Naive thymus-derived CD8-positive, alpha-beta T cell (primary cell): ENCODE measurements around the gene SPCS1. TPM values are rescaled to one million over a fixed set of nuclear protein-coding genes. Genes with fewer than 3 reads are reported as not detected.

Source experiments
- ATAC-seq, 2 donors: fragments of 150-1000 bp; cut with Tn5 transposase in 1 of 2; sonication (Bioruptor Pico), chemical (Tn5 transposase) in 1 of 2; 1 replicate in 1 of 2; 2 replicates in 1 of 2; pipeline ENCODE4 v1.10.0; 2021; ENCODE audit warnings: mild to moderate bottlenecking in 2 of 2, moderate library complexity in 2 of 2
- POLR2A ChIA-PET: fragments of 350-600 bp; sonication (Branson Sonifier 250); formaldehyde crosslinking; loops from one replicate; lab custom pipeline; 2021; ENCODE audit warnings: antibody characterized with exemption; lab: Charles Lee
- DNase-seq, 10 donors: peaks; one replicate each; pipeline versions ENCODE4 v3.0.0 to v3.0.0-alpha.2; 2020 to 2022
- H3K27ac Mint-ChIP-seq, 10 donors: one replicate each; pipeline ENCODE4 v1.8.0; 2020 to 2022; ENCODE audit warnings: mild to moderate bottlenecking in 10 of 10, mixed read lengths in 10 of 10, moderate library complexity in 4 of 10, inconsistent platforms in 1 of 10
- H3K27me3 Mint-ChIP-seq, 5 donors: one replicate each; pipeline ENCODE4 v1.8.0; 2021 to 2022; ENCODE audit warnings: mixed read lengths in 5 of 5
- H3K36me3 Mint-ChIP-seq, 3 donors: one replicate each; pipeline ENCODE4 v1.8.0; 2020 to 2022; ENCODE audit warnings: mixed read lengths in 3 of 3, mild to moderate bottlenecking in 2 of 3, inconsistent platforms in 1 of 3
- H3K4me1 Mint-ChIP-seq, 4 donors: one replicate each; pipeline ENCODE4 v1.8.0; 2021 to 2022; ENCODE audit warnings: mixed read lengths in 4 of 4
- H3K4me3 Mint-ChIP-seq, 10 donors: one replicate each; pipeline ENCODE4 v1.8.0; 2020 to 2022; ENCODE audit warnings: mild to moderate bottlenecking in 10 of 10, mixed read lengths in 10 of 10, moderate library complexity in 6 of 10, inconsistent platforms in 1 of 10
- H3K9me3 Mint-ChIP-seq, 9 donors: one replicate each; pipeline ENCODE4 v1.8.0; 2020 to 2022; ENCODE audit warnings: mixed read lengths in 9 of 9, mild to moderate bottlenecking in 3 of 9, inconsistent platforms in 1 of 9, moderate library complexity in 1 of 9
- polyA plus RNA-seq, 3 donors: library from polyadenylated mRNA; unstranded; fragments of 300-500 nt; fragmentation: Illumina TruSeq; gene quantifications; one replicate each; pipeline ENCODE4 v1.2.3, GENCODE V29; 2021
- total RNA-seq, 8 experiments: library from RNA in 2 of 8; stranded (reverse) in 2 of 8; gene quantifications; one replicate each; pipeline ENCODE4 v1.2.3 and lab custom pipeline; 2021 to 2026

Gene SPCS1
- total and polyA plus RNA-seq, 5 experiments from 2014 or later: 80.1 to 369 (median 340) TPM

- Mint-ChIP-seq H3K27me3 (no peaks in the 10 kb centered on the region), H3K27ac (peak overlapping the region in 2 of 10 donors; percentile 24 to 46), H3K9me3 (no peaks in the 10 kb centered on the region), H3K36me3 (peaks cover 0 to 75% (median 2%) of the 10 kb centered on the region in 3 donors), H3K4me1 (peaks cover 5 to 15% (median 8%) of the 10 kb centered on the region in 4 donors), H3K4me3 (no peak overlapping the region)
- POLR2A ChIA-PET: interaction anchor here (3.9 kb wide), 1 partner anchor 9 kb away, joined by 19 read pairs; the partner anchor contains the start of genes GLT8D1 and SPCS1
- DNase-seq (no peak), ATAC-seq (no peak)
These were observed 9.9 kb upstream of the SPCS1 start for GRCh38 chr3:52695798-52696671.

GRCh38 chr3:52696830-52697631 lies 8.9 kb upstream of the SPCS1 start:
- Mint-ChIP-seq H3K9me3 (no peaks in the 10 kb centered on the region), H3K4me3 (no peak overlapping the region), H3K27ac (peak overlapping the region in 6 of 10 donors; percentile 8 to 82 (median 59)), H3K27me3 (no peaks in the 10 kb centered on the region), H3K4me1 (peaks cover 5 to 15% (median 8%) of the 10 kb centered on the region in 4 donors), H3K36me3 (peaks cover 0 to 65% (median 2%) of the 10 kb centered on the region in 3 donors)
- POLR2A ChIA-PET: interaction anchor here (3.9 kb wide), 1 partner anchor 8 kb away, joined by 19 read pairs; the partner anchor contains the start of genes GLT8D1 and SPCS1
- DNase-seq (no peak), ATAC-seq (no peak)

- POLR2A ChIA-PET: interaction anchor here (3.9 kb wide), 1 partner anchor 8 kb away, joined by 19 read pairs; the partner anchor contains the start of genes GLT8D1 and SPCS1
- peak overlapping the region in 8 of 10 donors; percentile 8 to 82 (median 62) for H3K27ac Mint-ChIP-seq
- no peak for DNase-seq
- H3K9me3 Mint-ChIP-seq: no peaks in the 10 kb centered on the region
- H3K4me1 Mint-ChIP-seq: peaks cover 5 to 14% (median 9%) of the 10 kb centered on the region in 4 donors
- ATAC-seq: no peak
- H3K4me3 Mint-ChIP-seq: no peak overlapping the region
- H3K36me3 Mint-ChIP-seq: peaks cover 0 to 59% (median 2%) of the 10 kb centered on the region in 3 donors
- H3K27me3 Mint-ChIP-seq: no peaks in the 10 kb centered on the region
These were observed 8.3 kb upstream of the SPCS1 start for GRCh38 chr3:52697632-52697965.

GRCh38 chr3:52703341-52703740 lies 2.6 kb upstream of the SPCS1 start:
- POLR2A ChIA-PET: interaction anchor here (0.6 to 5.7 kb wide), 4 partner anchors 16 to 633 kb away, joined by 3 to 43 read pairs (median 18); partner anchors contain the start of genes GNL3 and PBRM1
- Mint-ChIP-seq H3K27ac (peak overlapping the region in 3 of 10 donors; percentile 24 to 43 (median 41)), H3K4me3 (peak overlapping the region in 7 of 10 donors; percentile 7 to 93 (median 45)), H3K36me3 (peaks cover 0 to 14% (median 0%) of the 10 kb centered on the region in 3 donors), H3K4me1 (peaks cover 16 to 42% (median 31%) of the 10 kb centered on the region in 4 donors), H3K9me3 (no peaks in the 10 kb centered on the region), H3K27me3 (no peaks in the 10 kb centered on the region)
- DNase-seq: no peak
- ATAC-seq: no peak

GRCh38 chr3:52704611-52705437 lies 1.1 kb upstream of the SPCS1 start:
- peak overlapping the region; percentile 88 to 97 (median 95) for H3K27ac Mint-ChIP-seq
- peak in 2 of 10 donors; percentile 4 to 10 for DNase-seq
- H3K27me3 Mint-ChIP-seq: no peaks in the 10 kb centered on the region
- peak in 1 of 2 donors; percentile 2 for ATAC-seq
- peaks cover 16 to 44% (median 33%) of the 10 kb centered on the region in 4 donors for H3K4me1 Mint-ChIP-seq
- peak overlapping the region; percentile 89 to 95 (median 94) for H3K4me3 Mint-ChIP-seq
- POLR2A ChIA-PET: interaction anchor here (1.0 to 5.7 kb wide), 9 partner anchors 9 to 550 kb away, joined by 3 to 43 read pairs (median 10); partner anchors contain the start of genes GNL3, NEK4, PBRM1 and UQCC5
- H3K9me3 Mint-ChIP-seq: no peaks in the 10 kb centered on the region
- peaks cover 0 to 21% (median 2%) of the 10 kb centered on the region in 3 donors for H3K36me3 Mint-ChIP-seq

GRCh38 chr3:52705438-52705687 lies 543 bp upstream of the SPCS1 start:
- no peak for DNase-seq
- Mint-ChIP-seq H3K27me3 (no peaks in the 10 kb centered on the region), H3K9me3 (no peaks in the 10 kb centered on the region), H3K36me3 (peaks cover 0 to 23% (median 2%) of the 10 kb centered on the region in 3 donors), H3K4me3 (peak overlapping the region; percentile 89 to 95 (median 94)), H3K27ac (peak overlapping the region; percentile 88 to 97 (median 95)), H3K4me1 (peaks cover 14 to 46% (median 34%) of the 10 kb centered on the region in 4 donors)
- POLR2A ChIA-PET: interaction anchor here (1.0 to 5.7 kb wide), 9 partner anchors 9 to 549 kb away, joined by 3 to 43 read pairs (median 10); partner anchors contain the start of genes GNL3, NEK4, PBRM1 and UQCC5
- peak in 1 of 2 donors; percentile 65 for ATAC-seq

- POLR2A ChIA-PET: interaction anchor here (5.7 kb wide), 1 partner anchor 12 kb away, joined by 43 read pairs; no protein-coding TSS in a partner anchor
- Mint-ChIP-seq H3K36me3 (peaks cover 0 to 30% (median 2%) of the 10 kb centered on the region in 3 donors), H3K9me3 (no peaks in the 10 kb centered on the region), H3K27me3 (no peaks in the 10 kb centered on the region), H3K4me3 (peak overlapping the region; percentile 43 to 94 (median 73)), H3K4me1 (peaks cover 14 to 47% (median 33%) of the 10 kb centered on the region in 4 donors), H3K27ac (peak overlapping the region in 8 of 10 donors; percentile 62 to 85 (median 79))
- DNase-seq (no peak), ATAC-seq (no peak)
These were observed 1.7 kb downstream of the SPCS1 start for GRCh38 chr3:52707585-52707984.

- POLR2A ChIA-PET: no interaction called here
- DNase-seq: no peak
- no peak for ATAC-seq
- H3K36me3 Mint-ChIP-seq: peaks cover 0 to 33% (median 2%) of the 10 kb centered on the region in 3 donors
- H3K4me3 Mint-ChIP-seq: no peak overlapping the region
- H3K9me3 Mint-ChIP-seq: no peaks in the 10 kb centered on the region
- peak overlapping the region in 5 of 10 donors; percentile 13 to 87 (median 32) for H3K27ac Mint-ChIP-seq
- H3K4me1 Mint-ChIP-seq: peaks cover 9 to 29% (median 16%) of the 10 kb centered on the region in 4 donors
- H3K27me3 Mint-ChIP-seq: no peaks in the 10 kb centered on the region
These were observed 4.6 kb downstream of the SPCS1 start for GRCh38 chr3:52710512-52710911.

- peaks cover 4 to 17% (median 10%) of the 10 kb centered on the region in 4 donors for H3K4me1 Mint-ChIP-seq
- no peaks in the 10 kb centered on the region for H3K27me3 Mint-ChIP-seq
- peak overlapping the region in 5 of 10 donors; percentile 3 to 78 (median 47) for H3K27ac Mint-ChIP-seq
- DNase-seq (no peak), ATAC-seq (no peak)
- POLR2A ChIA-PET: no interaction called here
- H3K9me3 Mint-ChIP-seq: no peaks in the 10 kb centered on the region
- no peak overlapping the region for H3K4me3 Mint-ChIP-seq
- peaks cover 0 to 31% (median 2%) of the 10 kb centered on the region in 3 donors for H3K36me3 Mint-ChIP-seq
These were observed 6.6 kb downstream of the SPCS1 start for GRCh38 chr3:52712291-52713212.

- Mint-ChIP-seq H3K27me3 (no peaks in the 10 kb centered on the region), H3K4me1 (peaks cover 2 to 11% (median 5%) of the 10 kb centered on the region in 4 donors), H3K9me3 (peaks cover 0 to under 1% (median 0%) of the 10 kb centered on the region in 9 donors), H3K36me3 (peaks cover 0 to 17% (median 5%) of the 10 kb centered on the region in 3 donors), H3K4me3 (no peak overlapping the region), H3K27ac (no peak overlapping the region)
- POLR2A ChIA-PET: interaction anchor here (0.7 to 1.2 kb wide), 2 partner anchors 15 to 269 kb away, joined by 3 to 4 read pairs; no protein-coding TSS in a partner anchor
- DNase-seq (peak in 1 of 10 donors; percentile 4), ATAC-seq (no peak)
These were observed 8.7 kb downstream of the SPCS1 start for GRCh38 chr3:52714335-52715302.
